Fibroblast of peridontal ligament (primary cell): ENCODE measurements around the gene FLNA.
"Not testable (repeated sequence)": the region's sequence is repeated elsewhere in the genome, so short reads cannot be mapped to it uniquely, and the experiment has no call there.

Experiments
- DNase-seq: peaks from one replicate; pipeline ENCODE4 v3.0.0-alpha.2; 2010; ENCODE audit errors: extremely low read depth

FLNA gene

GRCh38 chrX:154305541-154306205, 68.8 kb downstream of the FLNA start:
- no peak for DNase-seq

DNA sequence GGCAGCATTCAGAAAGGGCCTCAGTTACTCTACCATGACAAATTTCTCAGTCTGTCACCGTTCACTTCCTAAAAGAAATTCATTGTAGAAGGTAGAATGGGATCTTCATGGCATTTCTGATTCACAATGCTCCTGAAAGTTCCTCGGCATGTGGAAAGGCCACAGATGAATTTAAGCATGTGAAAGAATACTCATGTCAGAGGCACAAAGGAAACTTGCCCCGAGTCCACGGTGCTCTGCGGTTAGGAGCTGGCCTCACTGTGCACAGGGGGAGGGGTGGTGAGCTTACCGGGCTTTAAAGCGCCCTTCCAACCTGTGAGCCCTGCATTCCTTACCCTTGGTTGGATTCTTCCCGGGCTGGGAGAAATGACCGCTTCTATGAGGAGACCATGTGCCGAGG, 69.6 kb downstream of the FLNA start:
- no peak for DNase-seq

DNA sequence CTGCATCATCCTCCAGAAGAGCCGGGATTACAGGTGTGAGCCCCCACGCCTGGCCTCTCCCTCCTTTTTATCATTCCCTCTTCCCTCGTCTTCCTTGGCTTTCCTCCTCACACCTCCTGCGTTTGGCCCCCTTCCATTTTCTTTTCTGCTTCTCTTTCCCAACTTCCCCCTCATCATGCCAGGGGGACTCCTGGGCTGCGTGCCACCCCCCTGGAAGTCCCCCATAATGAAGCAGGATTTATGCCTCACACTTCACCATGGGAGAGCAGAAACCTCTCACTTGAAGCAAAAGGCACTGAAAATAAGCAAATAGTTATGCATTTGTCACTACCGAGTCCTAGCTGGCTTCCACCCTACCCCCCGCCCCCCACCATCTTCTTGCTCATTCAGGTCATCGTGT, 71.0 kb downstream of the FLNA start:
- DNase-seq: no peak

DNA sequence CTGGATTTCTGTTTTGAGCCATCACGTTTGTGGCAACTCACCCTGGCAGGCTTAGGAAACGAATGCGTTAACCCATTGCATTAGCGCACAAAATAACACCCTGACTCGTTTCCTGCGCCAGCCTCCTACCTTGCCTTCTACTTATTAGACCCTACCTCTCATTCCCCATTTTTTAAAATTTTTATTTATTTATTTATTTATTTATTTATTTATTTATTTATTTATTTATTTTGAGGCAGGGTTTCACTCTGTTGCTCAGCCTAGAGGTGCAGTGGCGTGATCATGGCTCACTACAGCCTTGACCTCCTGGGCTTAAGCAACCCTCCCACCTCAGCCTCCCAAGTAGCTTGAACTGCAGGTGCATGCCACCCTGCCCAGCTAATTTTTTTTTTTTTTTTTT, 71.4 kb downstream of the FLNA start:
- not testable (repeated sequence) for DNase-seq

DNA sequence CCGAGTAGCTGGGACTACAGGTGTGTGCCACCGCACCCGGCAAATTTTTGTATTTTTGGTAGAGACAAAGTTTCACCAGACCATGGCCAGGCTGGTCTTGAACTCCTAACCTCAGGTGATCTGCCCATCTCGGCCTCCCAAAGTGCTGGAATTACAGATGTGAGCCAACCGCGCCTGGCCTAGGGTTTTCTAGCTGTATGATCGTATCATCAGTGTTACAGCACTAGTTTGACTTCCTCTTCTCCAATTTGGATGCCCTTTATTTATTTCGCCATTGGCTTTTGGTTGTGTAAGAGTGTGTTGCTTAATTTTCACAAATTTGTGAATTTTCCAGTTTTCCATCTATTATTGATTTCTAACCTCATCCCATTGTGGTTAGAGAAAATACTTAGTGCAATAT, 73.6 kb downstream of the FLNA start:
- DNase-seq: no peak
